Uterus (tissue), 4 donors: ENCODE results near the gene EPM2A. TPM values are rescaled to one million over a fixed set of nuclear protein-coding genes. Genes with fewer than 3 reads are reported as not detected.

Source experiments
- DNase-seq, 2 donors: peaks; one replicate each; pipeline ENCODE4 v3.0.0-alpha.2; 2019 to 2020
- H3K27ac ChIP-seq, 2 donors: fragments of 200-600 bp; sonication (generic); 1 replicate in 1 of 2; 2 replicates in 1 of 2; pipeline ENCODE4 v1.5.1; 2016 to 2018
- H3K27me3 ChIP-seq, 2 donors: fragments of 200-600 bp; sonication (generic); one replicate each; pipeline ENCODE4 v1.5.1; 2018 to 2019; ENCODE audit warnings: control low read depth in 1 of 2
- H3K36me3 ChIP-seq, 2 donors: fragments of 200-600 bp; sonication (generic); one replicate each; pipeline ENCODE4 v1.5.1; 2019; ENCODE audit warnings: control low read depth in 1 of 2
- H3K4me1 ChIP-seq, 2 donors: fragments of 200-600 bp; sonication (generic); one replicate each; pipeline ENCODE4 v1.5.1; 2018 to 2019; ENCODE audit warnings: control low read depth in 1 of 2
- H3K4me3 ChIP-seq, 2 donors: fragments of 200-600 bp; sonication (generic); 1 replicate in 1 of 2; 2 replicates in 1 of 2; pipeline ENCODE4 v1.5.1; 2018 to 2019; ENCODE audit warnings: mild to moderate bottlenecking in 1 of 2
- H3K9me3 ChIP-seq, 2 donors: fragments of 200-600 bp; sonication (generic); one replicate each; pipeline ENCODE4 v1.5.1; 2019; ENCODE audit warnings: control low read depth in 1 of 2
- POLR2A ChIP-seq, 2 donors: fragments of 450-650 bp; IDR thresholded peaks; one replicate each; pipeline ENCODE4 v1.6.1; 2016; ENCODE audit warnings: antibody characterized with exemption in 2 of 2, mild to moderate bottlenecking in 1 of 2, moderate library complexity in 1 of 2
- intact Hi-C: fragments of 100-400 bp; cut with DNase I; formaldehyde crosslinking; loops from one replicate; pipeline ENCODE4 v1.15.1; 2023; ENCODE audit warnings: low total_unique reads
- total RNA-seq, 4 donors: library from RNA; depleted of rRNA in 3 of 4; stranded (reverse); fragments of >200 nt in 3 of 4; gene quantifications; one replicate each; pipeline versions ENCODE4 v1.1.0 to v1.2.4, GENCODE V29; 2014 to 2023
- TF ChIP-seq, protein P1 (sequence below), 4 experiments: fragments of 200-600 bp in 2 of 4; fragments of 450-650 bp in 2 of 4; sonication (generic) in 2 of 4; IDR thresholded peaks; one replicate each; pipeline ENCODE4 v1.5.1; 2016 to 2019; ENCODE audit warnings: antibody characterized with exemption in 4 of 4, mild to moderate bottlenecking in 2 of 4, moderate library complexity in 1 of 4
- donor health status: DM: yes; HTN: yes; CAD: no.

The EPM2A gene
- total RNA-seq, 4 donors from 2014 or later, result 15.4 to 21.8 (median 18.7) TPM

DNA sequence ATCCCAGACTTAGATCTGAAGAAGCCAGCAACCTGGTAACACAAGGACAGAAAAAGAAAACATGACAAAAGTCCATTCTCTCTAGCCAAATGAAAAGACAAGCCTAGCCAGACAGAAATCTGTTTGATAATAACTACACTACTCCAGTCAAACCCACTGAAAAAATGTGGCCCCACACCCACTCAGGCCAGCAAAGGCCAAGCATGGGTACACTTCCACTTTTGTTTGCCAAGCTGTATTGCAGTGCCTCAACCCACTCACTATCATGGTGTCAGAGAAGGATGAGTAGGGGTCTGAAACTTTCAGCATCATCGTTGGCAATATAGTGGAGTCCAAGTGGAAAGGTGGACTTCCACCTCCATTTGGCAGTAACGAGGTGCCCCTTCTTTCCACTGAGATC is 45.8 kb downstream of the EPM2A start:
- H3K9me3 ChIP-seq, result no peaks in the 10 kb centered on the region
- no peaks in the 10 kb centered on the region for H3K4me1 ChIP-seq
- intact Hi-C loops, result no loop called here
- DNase-seq, result no peak
- H3K4me3 ChIP-seq, result no peak overlapping the region
- H3K36me3 ChIP-seq, result no peaks in the 10 kb centered on the region
- H3K27me3 ChIP-seq, result no peaks in the 10 kb centered on the region
- no peak overlapping the region for H3K27ac ChIP-seq
- no peak for TF ChIP-seq POLR2A (IDR thresholded peaks at IDR 0.05)
- TF ChIP-seq, protein P1, sequence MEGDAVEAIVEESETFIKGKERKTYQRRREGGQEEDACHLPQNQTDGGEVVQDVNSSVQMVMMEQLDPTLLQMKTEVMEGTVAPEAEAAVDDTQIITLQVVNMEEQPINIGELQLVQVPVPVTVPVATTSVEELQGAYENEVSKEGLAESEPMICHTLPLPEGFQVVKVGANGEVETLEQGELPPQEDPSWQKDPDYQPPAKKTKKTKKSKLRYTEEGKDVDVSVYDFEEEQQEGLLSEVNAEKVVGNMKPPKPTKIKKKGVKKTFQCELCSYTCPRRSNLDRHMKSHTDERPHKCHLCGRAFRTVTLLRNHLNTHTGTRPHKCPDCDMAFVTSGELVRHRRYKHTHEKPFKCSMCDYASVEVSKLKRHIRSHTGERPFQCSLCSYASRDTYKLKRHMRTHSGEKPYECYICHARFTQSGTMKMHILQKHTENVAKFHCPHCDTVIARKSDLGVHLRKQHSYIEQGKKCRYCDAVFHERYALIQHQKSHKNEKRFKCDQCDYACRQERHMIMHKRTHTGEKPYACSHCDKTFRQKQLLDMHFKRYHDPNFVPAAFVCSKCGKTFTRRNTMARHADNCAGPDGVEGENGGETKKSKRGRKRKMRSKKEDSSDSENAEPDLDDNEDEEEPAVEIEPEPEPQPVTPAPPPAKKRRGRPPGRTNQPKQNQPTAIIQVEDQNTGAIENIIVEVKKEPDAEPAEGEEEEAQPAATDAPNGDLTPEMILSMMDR (IDR thresholded peaks at IDR 0.05), result no peak

DNA sequence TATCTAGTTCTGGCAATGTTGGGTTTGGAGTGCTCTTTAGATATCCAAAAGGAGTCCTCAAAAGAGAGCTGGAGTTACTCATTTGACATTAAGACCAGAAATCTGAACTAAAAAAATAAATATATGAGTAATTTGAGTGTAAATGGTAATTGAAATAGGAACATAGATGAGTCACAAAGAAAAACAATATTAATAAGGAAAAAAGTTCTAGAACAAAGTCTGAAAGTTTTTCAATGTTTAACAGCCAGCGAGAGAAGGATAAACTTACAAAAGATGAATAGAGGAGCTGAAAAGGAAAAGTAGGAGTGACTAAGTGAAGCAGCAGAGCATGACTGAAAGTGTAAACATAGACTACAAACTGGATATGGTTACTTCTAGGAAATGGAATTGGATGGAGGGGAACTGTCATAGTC is 46.8 kb downstream of the EPM2A start:
- intact Hi-C loops, result no loop called here
- Histone ChIP-seq H3K4me3 (no peak overlapping the region), H3K27me3 (no peaks in the 10 kb centered on the region), H3K9me3 (no peaks in the 10 kb centered on the region), H3K36me3 (no peaks in the 10 kb centered on the region), H3K27ac (no peak overlapping the region), H3K4me1 (no peaks in the 10 kb centered on the region)
- no peak for DNase-seq
- TF ChIP-seq, protein P1 (IDR thresholded peaks at IDR 0.05), result no peak
- no peak for TF ChIP-seq POLR2A (IDR thresholded peaks at IDR 0.05)

DNA sequence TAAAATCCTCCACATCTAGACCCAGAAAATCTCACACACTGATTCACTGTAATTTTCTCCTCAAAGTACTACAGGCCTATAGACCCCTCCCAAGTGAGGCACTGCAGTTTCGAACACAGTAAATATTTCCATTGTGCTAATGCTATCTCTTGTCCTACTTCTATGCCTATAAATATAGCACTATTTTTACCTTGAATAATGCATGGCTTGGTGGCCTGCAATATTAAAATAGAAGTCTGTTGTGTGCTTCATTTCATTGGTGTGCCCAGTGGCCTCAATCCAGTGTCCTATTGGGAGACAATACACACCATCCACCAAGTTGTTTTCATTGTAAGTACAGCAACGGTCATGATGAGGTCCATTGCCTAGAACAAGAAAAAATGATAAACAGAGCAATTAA is 49.4 kb downstream of the EPM2A start:
- H3K36me3 ChIP-seq, result no peaks in the 10 kb centered on the region
- H3K9me3 ChIP-seq, result no peaks in the 10 kb centered on the region
- no peaks in the 10 kb centered on the region for H3K4me1 ChIP-seq
- TF ChIP-seq, protein P1 (IDR thresholded peaks at IDR 0.05), result no peak
- no peak for TF ChIP-seq POLR2A (IDR thresholded peaks at IDR 0.05)
- no peak overlapping the region for H3K27ac ChIP-seq
- H3K4me3 ChIP-seq, result no peak overlapping the region
- no peak for DNase-seq
- intact Hi-C loops, result no loop called here
- no peaks in the 10 kb centered on the region for H3K27me3 ChIP-seq

DNA sequence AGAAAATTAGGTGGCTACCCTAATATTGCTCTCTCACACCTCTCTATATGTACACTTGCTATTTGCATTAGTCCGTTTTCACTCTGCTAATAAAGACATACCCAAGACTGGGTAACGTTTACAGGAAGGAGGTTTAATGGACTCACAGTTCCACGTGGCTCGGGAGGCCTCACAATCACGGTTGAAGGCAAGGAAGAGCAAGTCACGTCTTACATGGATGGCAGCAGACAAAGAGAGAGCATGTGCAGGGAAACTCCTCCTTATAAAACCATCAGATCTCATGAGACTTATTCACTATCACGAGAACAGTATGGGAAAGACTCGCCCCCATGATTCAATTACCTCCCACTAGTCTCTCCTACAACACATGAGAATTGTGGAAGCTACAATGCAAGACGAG is 53.4 kb downstream of the EPM2A start:
- TF ChIP-seq POLR2A (IDR thresholded peaks at IDR 0.05), result no peak
- TF ChIP-seq, protein P1 (IDR thresholded peaks at IDR 0.05), result no peak
- H3K4me3 ChIP-seq, result no peak overlapping the region
- H3K9me3 ChIP-seq, result no peaks in the 10 kb centered on the region
- H3K36me3 ChIP-seq, result no peaks in the 10 kb centered on the region
- intact Hi-C loops, result no loop called here
- no peaks in the 10 kb centered on the region for H3K4me1 ChIP-seq
- no peak for DNase-seq
- no peak overlapping the region for H3K27ac ChIP-seq
- no peaks in the 10 kb centered on the region for H3K27me3 ChIP-seq

DNA sequence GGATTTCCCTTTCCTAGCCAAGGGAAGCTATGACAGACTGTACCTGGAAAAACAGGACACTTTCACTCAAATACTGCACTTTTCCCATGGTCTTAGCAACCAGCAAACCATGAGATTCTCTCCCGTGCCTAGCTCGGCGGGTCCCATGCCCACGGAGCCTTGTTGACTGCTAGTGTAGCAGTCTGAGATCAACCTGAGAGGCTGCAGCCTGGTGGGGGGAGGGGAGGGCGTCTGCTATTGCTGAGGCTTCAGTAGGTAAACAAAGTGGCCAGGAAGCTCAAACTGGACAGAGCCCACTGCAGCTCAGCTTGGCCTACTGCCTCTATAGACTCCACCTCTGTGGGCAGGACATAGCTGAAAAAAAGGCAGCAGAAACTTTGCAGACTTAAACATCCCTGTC is 61.8 kb downstream of the EPM2A start:
- no peak overlapping the region for H3K4me3 ChIP-seq
- no peaks in the 10 kb centered on the region for H3K27me3 ChIP-seq
- H3K36me3 ChIP-seq, result no peaks in the 10 kb centered on the region
- no peaks in the 10 kb centered on the region for H3K9me3 ChIP-seq
- TF ChIP-seq POLR2A (IDR thresholded peaks at IDR 0.05), result no peak
- TF ChIP-seq, protein P1 (IDR thresholded peaks at IDR 0.05), result no peak
- no peak for DNase-seq
- intact Hi-C loops, result no loop called here
- no peak overlapping the region for H3K27ac ChIP-seq
- H3K4me1 ChIP-seq, result no peaks in the 10 kb centered on the region
